ENCODE data around the gene BSPH1. TPM values are rescaled to one million over a fixed set of nuclear protein-coding genes. Genes with fewer than 3 reads are reported as not detected.
A peak's percentile ranks its signal among the peaks of the same experiment; 100 is the strongest.

BSPH1 gene
- total and polyA plus RNA-seq, 2 of the 13 experiments (the other 11 are each of a cell fraction or from before 2014, with no cell fraction given), result not detected

DNA sequence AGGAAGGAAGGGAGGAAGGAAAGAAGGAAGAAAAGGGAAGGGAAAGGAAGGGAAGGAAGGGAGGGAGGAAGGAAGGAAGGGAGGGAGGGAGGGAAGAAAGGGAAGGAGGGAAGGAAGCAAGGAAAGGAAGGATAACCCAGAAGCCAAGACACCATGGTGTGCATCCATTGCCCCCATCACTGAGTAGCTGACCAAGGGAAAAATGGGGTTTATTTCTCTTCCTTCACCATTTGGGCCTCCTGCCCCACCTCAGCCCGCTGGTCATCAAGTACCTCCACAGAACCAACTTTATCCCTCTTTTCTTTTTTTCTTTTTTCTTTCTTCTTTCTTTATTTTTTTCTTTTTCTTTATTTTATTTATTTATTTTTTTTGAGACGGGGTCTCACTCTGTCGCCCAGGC lies 31.5 kb upstream of the BSPH1 start:
- intact Hi-C loops (cut with micrococcal nuclease; ENCODE audit: unreplicated experiment), result no loop called here
- Histone ChIP-seq H3K4me3 (replicated peaks in 1 of 3; ENCODE audit: insufficient read depth in 1 of 3, low read depth in 2 of 3, low read length in 3 of 3) (no peak overlapping the region), H3K4me1 (ENCODE audit: insufficient read depth, low read length) (no peaks in the 10 kb centered on the region), H3K9ac (ENCODE audit: insufficient read depth, low read depth, low read length) (no peak overlapping the region), H3K36me3 (replicated peaks in 1 of 2; ENCODE audit: control insufficient read depth in 1 of 2, insufficient read depth in 2 of 2, low read length in 2 of 2) (no peaks in the 10 kb centered on the region), H4K20me1 (ENCODE audit: insufficient read depth, low read length) (no peaks in the 10 kb centered on the region), H3K27ac (ENCODE audit: extremely low read length, insufficient read depth, low read length) (no peak overlapping the region), H3K79me2 (ENCODE audit: insufficient read depth, low read length) (no peaks in the 10 kb centered on the region), H2AFZ (ENCODE audit: low read length) (no peak overlapping the region), H3K9me3 (ENCODE audit: low read length) (no peaks in the 10 kb centered on the region), H3K27me3 (ENCODE audit: control insufficient read depth in 1 of 2, insufficient read depth in 2 of 2, low read length in 2 of 2) (peaks cover 0 to 16% of the 10 kb centered on the region in 2 experiments; a peak in 3 of 5 replicates), H3K4me2 (ENCODE audit: low read depth, low read length) (no peak overlapping the region)
- no peak for FAIRE-seq
- no peak for ATAC-seq
- WGBS (ENCODE audit: low lambda C conversion rate), result 4% methylated on average over 3 of the region's 3 CpGs
- BruUV-seq (replicated peaks), result no TSS peak
- CTCF ChIA-PET (ENCODE audit: low intra/inter-chr PET ratio, low total read pairs), result no interaction called here
- TF ChIP-seq HNRNPK (IDR thresholded peaks at IDR 0.05; ENCODE audit: low read depth, low read length, poor library complexity, severe bottlenecking) (peak; percentile 90), ELF4 (CRISPR knock-in tag; IDR thresholded peaks at IDR 0.05; ENCODE audit: borderline replicate concordance) (no peak), PCBP1 (IDR thresholded peaks at IDR 0.05; ENCODE audit: borderline replicate concordance, low read depth, low read length) (0 out of 2 replicates have a peak, but pooled peaks have one; percentile 43)
- TF ChIP-seq, protein P1, sequence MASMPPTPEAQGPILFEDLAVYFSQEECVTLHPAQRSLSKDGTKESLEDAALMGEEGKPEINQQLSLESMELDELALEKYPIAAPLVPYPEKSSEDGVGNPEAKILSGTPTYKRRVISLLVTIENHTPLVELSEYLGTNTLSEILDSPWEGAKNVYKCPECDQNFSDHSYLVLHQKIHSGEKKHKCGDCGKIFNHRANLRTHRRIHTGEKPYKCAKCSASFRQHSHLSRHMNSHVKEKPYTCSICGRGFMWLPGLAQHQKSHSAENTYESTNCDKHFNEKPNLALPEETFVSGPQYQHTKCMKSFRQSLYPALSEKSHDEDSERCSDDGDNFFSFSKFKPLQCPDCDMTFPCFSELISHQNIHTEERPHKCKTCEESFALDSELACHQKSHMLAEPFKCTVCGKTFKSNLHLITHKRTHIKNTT (CRISPR knock-in tag; IDR thresholded peaks at IDR 0.05), result no peak
- no peak for DNase-seq (ENCODE audit: low spot score)
- POLR2A ChIA-PET, result no interaction called here
- in situ Hi-C loops (cut with HindIII; ENCODE audit: extremely low pct_ligation_motif_present, low pct_unique_long_range_greater_than_20kb), result no loop called here

DNA sequence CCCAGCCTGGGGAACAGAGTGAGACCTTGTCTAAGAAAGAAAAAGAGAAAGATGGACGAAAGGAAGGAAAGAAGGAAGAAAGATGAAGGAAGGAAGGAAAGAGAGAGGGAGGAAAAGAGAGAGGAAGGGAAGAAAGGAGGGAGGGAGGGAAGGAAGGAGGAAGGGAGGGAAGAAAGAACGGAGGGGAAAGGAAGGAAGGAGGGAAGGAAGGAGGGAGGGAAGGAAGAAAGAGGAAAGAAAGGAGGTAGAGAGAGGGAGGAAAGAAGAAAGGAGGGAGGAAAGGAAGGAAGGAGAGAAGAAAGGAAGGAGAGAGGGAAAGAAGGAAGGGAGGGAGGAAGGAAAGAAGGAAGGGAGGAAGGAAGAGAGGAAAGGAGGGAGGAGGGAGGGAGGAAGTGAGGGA lies 31.0 kb upstream of the BSPH1 start:
- no peak overlapping the region for H3K27ac ChIP-seq (ENCODE audit: extremely low read length, insufficient read depth, low read length)
- H3K9me3 ChIP-seq (ENCODE audit: low read length), result no peaks in the 10 kb centered on the region
- no peak for FAIRE-seq
- 18% methylated on average over 2 of the region's 2 CpGs for WGBS (ENCODE audit: low lambda C conversion rate)
- BruUV-seq (replicated peaks), result no TSS peak
- H4K20me1 ChIP-seq (ENCODE audit: insufficient read depth, low read length), result no peaks in the 10 kb centered on the region
- intact Hi-C loops (cut with micrococcal nuclease; ENCODE audit: unreplicated experiment) (no loop called here), in situ Hi-C loops (cut with HindIII; ENCODE audit: extremely low pct_ligation_motif_present, low pct_unique_long_range_greater_than_20kb) (no loop called here)
- no peaks in the 10 kb centered on the region for H3K4me1 ChIP-seq (ENCODE audit: insufficient read depth, low read length)
- no peak overlapping the region for H3K9ac ChIP-seq (ENCODE audit: insufficient read depth, low read depth, low read length)
- no peaks in the 10 kb centered on the region for H3K79me2 ChIP-seq (ENCODE audit: insufficient read depth, low read length)
- H3K36me3 ChIP-seq (replicated peaks in 1 of 2; ENCODE audit: control insufficient read depth in 1 of 2, insufficient read depth in 2 of 2, low read length in 2 of 2), result no peaks in the 10 kb centered on the region
- H3K27me3 ChIP-seq (ENCODE audit: control insufficient read depth in 1 of 2, insufficient read depth in 2 of 2, low read length in 2 of 2), result peaks cover 0 to 16% of the 10 kb centered on the region in 2 experiments; a peak in 3 of 5 replicates
- DNase-seq (ENCODE audit: low spot score), result no peak
- no peak overlapping the region for H3K4me3 ChIP-seq (replicated peaks in 1 of 3; ENCODE audit: insufficient read depth in 1 of 3, low read depth in 2 of 3, low read length in 3 of 3)
- H2AFZ ChIP-seq (ENCODE audit: low read length), result no peak overlapping the region
- ChIA-PET POLR2A (no interaction called here), CTCF (ENCODE audit: low intra/inter-chr PET ratio, low total read pairs) (no interaction called here)
- no peak for ATAC-seq
- H3K4me2 ChIP-seq (ENCODE audit: low read depth, low read length), result no peak overlapping the region
- TF ChIP-seq ZNF703 (CRISPR knock-in tag; IDR thresholded peaks at IDR 0.05; ENCODE audit: borderline replicate concordance) (no peak), MBNL3 (CRISPR knock-in tag; conservative IDR thresholded peaks at IDR 0.05) (no peak), GABPA (IDR thresholded peaks at IDR 0.05; ENCODE audit: low read depth, low read length) (no peak), GABPA (CRISPR knock-in tag; IDR thresholded peaks at IDR 0.05; ENCODE audit: low read depth) (no peak), MAFK (conservative IDR thresholded peaks at IDR 0.05 in 1 of 2, IDR thresholded peaks at IDR 0.05 in 1 of 2; ENCODE audit: low read length in 2 of 2) (no peak), MTF1 (CRISPR knock-in tag; IDR thresholded peaks at IDR 0.05) (no peak), SNAPC2 (CRISPR knock-in tag; IDR thresholded peaks at IDR 0.05) (no peak), RARG (CRISPR knock-in tag; IDR thresholded peaks at IDR 0.05; ENCODE audit: low read depth) (no peak), SNRNP70 (IDR thresholded peaks at IDR 0.05; ENCODE audit: low read depth, low read length) (no peak), HOXA5 (CRISPR knock-in tag; IDR thresholded peaks at IDR 0.05) (no peak), EED (CRISPR knock-in tag; IDR thresholded peaks at IDR 0.05) (no peak), SIN3B (IDR thresholded peaks at IDR 0.05; ENCODE audit: low read length) (no peak)
- TF ChIP-seq, protein P2, sequence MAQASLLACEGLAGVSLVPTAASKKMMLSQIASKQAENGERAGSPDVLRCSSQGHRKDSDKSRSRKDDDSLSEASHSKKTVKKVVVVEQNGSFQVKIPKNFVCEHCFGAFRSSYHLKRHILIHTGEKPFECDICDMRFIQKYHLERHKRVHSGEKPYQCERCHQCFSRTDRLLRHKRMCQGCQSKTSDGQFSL (CRISPR knock-in tag; IDR thresholded peaks at IDR 0.05), result no peak
- TF ChIP-seq, protein P3, sequence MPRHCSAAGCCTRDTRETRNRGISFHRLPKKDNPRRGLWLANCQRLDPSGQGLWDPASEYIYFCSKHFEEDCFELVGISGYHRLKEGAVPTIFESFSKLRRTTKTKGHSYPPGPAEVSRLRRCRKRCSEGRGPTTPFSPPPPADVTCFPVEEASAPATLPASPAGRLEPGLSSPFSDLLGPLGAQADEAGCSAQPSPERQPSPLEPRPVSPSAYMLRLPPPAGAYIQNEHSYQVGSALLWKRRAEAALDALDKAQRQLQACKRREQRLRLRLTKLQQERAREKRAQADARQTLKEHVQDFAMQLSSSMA (CRISPR knock-in tag; IDR thresholded peaks at IDR 0.05), result no peak
